Measurements from ENCODE around the gene BNIP3. TPM values are rescaled to one million over a fixed set of nuclear protein-coding genes. Genes with fewer than 3 reads are reported as not detected.

The BNIP3 gene
- total RNA-seq, 2 donors from 2014 or later = 147 to 158 TPM

GRCh38 chr10:131961777-131962662, 19.7 kb downstream of the BNIP3 start:
- peak overlapping the region; percentile 13 to 78 (median 66) for H3K27ac ChIP-seq
- H3K36me3 ChIP-seq (replicated peaks in 1 of 2; ENCODE audit: insufficient read depth in 1 of 2, low read depth in 2 of 2) = peaks cover 3 to 9% of the 10 kb centered on the region in 2 donors
- WGBS, 2 donors = 67 to 78% methylated on average over 32 of the region's 32 CpGs
- ATAC-seq (no peak), DNase-seq (peak; percentile 8 to 49 (median 23))
- intact Hi-C loops (cut with DNase I) = no loop called here
- no peak overlapping the region for H3K4me3 ChIP-seq
- H3K27me3 ChIP-seq = no peaks in the 10 kb centered on the region
- peak in 1 of 7 experiments; percentile 0 for TF ChIP-seq CTCF (IDR thresholded peaks at IDR 0.05)
- no peak for TF ChIP-seq POLR2A (IDR thresholded peaks at IDR 0.05)
- no peaks in the 10 kb centered on the region for H3K9me3 ChIP-seq
- H3K4me1 ChIP-seq = peaks cover 23% of the 10 kb centered on the region

GRCh38 chr10:131961047-131961776, 20.5 kb downstream of the BNIP3 start:
- TF ChIP-seq CTCF (IDR thresholded peaks at IDR 0.05) (no peak), POLR2A (IDR thresholded peaks at IDR 0.05) (peak in 1 of 3 donors; percentile 27)
- ATAC-seq (peak; percentile 60), DNase-seq (peak; percentile 66 to 82 (median 73))
- H3K27ac ChIP-seq = peak overlapping the region; percentile 40 to 78 (median 66)
- H3K4me1 ChIP-seq = peaks cover 23% of the 10 kb centered on the region
- intact Hi-C loops (cut with DNase I) = no loop called here
- no peak overlapping the region for H3K4me3 ChIP-seq
- no peaks in the 10 kb centered on the region for H3K9me3 ChIP-seq
- H3K27me3 ChIP-seq = no peaks in the 10 kb centered on the region
- WGBS, 2 donors = 78 to 85% methylated on average over 9 to 22 of the region's 26 CpGs
- H3K36me3 ChIP-seq (replicated peaks in 1 of 2; ENCODE audit: insufficient read depth in 1 of 2, low read depth in 2 of 2) = peaks cover 9 to 11% of the 10 kb centered on the region in 2 donors

DNA sequence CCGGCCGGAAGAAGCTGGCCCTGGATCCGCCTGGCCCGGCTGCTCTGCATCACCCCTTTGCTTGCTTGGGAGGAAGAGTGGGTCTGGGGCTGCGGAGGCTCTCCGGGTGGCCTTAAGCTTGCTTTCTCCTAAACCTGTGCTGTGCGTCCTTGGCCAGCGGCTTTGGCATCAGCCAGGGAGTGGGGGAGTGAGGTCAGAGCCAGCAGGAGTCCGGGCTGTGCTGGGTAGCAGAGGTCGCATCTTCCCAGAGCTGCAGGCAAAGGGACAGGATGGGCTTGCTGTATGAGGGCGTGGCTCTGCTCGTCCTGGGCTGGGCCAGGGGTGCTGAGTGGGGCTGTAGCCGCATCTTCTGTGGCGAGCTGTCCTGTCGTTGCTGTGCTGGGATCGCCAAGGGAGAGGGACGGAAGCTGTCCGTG, 21.1 kb downstream of the BNIP3 start:
- H3K27ac ChIP-seq = peak overlapping the region in 3 of 4 donors; percentile 59 to 78 (median 73)
- intact Hi-C loops (cut with DNase I) = no loop called here
- peaks cover 23% of the 10 kb centered on the region for H3K4me1 ChIP-seq
- no peak for TF ChIP-seq POLR2A (IDR thresholded peaks at IDR 0.05)
- TF ChIP-seq CTCF (IDR thresholded peaks at IDR 0.05) = no peak
- H3K36me3 ChIP-seq (replicated peaks in 1 of 2; ENCODE audit: insufficient read depth in 1 of 2, low read depth in 2 of 2) = peaks cover 9 to 15% of the 10 kb centered on the region in 2 donors
- ATAC-seq = no peak
- H3K4me3 ChIP-seq = no peak overlapping the region
- no peaks in the 10 kb centered on the region for H3K27me3 ChIP-seq
- DNase-seq = peak in 3 of 4 donors; percentile 3 to 30 (median 24)
- 84 to 93% methylated on average over 8 to 18 of the region's 18 CpGs for WGBS, 2 donors
- H3K9me3 ChIP-seq = no peaks in the 10 kb centered on the region

- Histone ChIP-seq H3K4me3 (no peak overlapping the region), H3K36me3 (replicated peaks in 1 of 2; ENCODE audit: insufficient read depth in 1 of 2, low read depth in 2 of 2) (peaks cover 9 to 21% of the 10 kb centered on the region in 2 donors), H3K9me3 (no peaks in the 10 kb centered on the region), H3K27me3 (no peaks in the 10 kb centered on the region), H3K27ac (no peak overlapping the region), H3K4me1 (peaks cover 23% of the 10 kb centered on the region)
- TF ChIP-seq POLR2A (IDR thresholded peaks at IDR 0.05) (no peak), CTCF (IDR thresholded peaks at IDR 0.05) (no peak)
- intact Hi-C loops (cut with DNase I) = no loop called here
- ATAC-seq = no peak
- peak in 2 of 4 donors; percentile 11 to 12 for DNase-seq
- 90 to 91% methylated on average over 13 to 19 of the region's 19 CpGs for WGBS, 2 donors
These were observed 21.9 kb downstream of the BNIP3 start for GRCh38 chr10:131959841-131960240.

Data from body of pancreas (tissue), 4 donors.